ENCODE measurements around the gene NELFB.

NELFB gene

DNA sequence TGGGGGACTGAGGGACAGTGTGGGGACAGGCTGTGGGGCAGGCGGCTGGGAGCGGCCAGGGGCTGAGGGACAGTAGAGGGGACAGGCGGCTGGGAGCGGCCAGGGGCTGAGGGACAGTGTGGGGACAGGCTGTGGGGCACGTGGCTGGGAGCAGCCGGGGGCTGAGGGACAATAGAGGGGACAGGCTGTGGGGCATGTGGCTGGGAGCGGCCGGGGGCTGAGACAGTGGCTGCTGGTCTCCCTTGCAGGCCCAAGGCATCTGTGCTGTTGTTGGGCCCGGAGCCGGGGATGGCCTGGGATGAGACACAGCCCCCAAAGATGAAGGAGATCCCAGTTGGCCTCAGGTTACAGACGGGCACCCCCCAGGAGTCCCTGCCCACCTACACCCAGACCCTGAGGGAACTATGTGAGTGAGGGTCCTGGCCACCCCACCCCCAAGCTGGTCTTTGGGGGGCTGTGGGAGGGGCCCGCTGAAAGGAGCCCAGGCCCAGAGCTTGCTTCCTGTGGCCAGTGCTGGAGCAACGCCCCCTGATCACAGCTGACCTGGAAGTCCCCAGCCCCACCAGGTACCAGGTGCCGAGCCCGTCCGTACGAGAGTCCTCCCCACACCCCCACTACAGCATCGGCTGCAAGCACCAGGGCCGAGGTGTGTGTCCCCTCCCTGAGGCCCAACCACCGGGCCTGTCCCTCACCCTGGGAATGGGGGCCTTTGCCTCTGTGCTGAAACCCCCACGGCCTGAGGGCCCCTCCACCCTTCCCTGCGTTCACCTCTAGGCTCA lies 3.4 kb upstream of the NELFB start:
- Mint-ChIP-seq H3K9me3 (no peaks in the 10 kb centered on the region), H3K4me3 (no peak overlapping the region), H3K36me3 (ENCODE audit: low read depth) (no peaks in the 10 kb centered on the region), H3K27ac (peak overlapping the region in 1 of 3 experiments; percentile 35), H3K4me1 (peaks cover 5% of the 10 kb centered on the region), H3K27me3 (ENCODE audit: low read depth) (no peaks in the 10 kb centered on the region)
- TF ChIP-seq, protein P1, sequence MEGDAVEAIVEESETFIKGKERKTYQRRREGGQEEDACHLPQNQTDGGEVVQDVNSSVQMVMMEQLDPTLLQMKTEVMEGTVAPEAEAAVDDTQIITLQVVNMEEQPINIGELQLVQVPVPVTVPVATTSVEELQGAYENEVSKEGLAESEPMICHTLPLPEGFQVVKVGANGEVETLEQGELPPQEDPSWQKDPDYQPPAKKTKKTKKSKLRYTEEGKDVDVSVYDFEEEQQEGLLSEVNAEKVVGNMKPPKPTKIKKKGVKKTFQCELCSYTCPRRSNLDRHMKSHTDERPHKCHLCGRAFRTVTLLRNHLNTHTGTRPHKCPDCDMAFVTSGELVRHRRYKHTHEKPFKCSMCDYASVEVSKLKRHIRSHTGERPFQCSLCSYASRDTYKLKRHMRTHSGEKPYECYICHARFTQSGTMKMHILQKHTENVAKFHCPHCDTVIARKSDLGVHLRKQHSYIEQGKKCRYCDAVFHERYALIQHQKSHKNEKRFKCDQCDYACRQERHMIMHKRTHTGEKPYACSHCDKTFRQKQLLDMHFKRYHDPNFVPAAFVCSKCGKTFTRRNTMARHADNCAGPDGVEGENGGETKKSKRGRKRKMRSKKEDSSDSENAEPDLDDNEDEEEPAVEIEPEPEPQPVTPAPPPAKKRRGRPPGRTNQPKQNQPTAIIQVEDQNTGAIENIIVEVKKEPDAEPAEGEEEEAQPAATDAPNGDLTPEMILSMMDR (IDR thresholded peaks at IDR 0.05; ENCODE audit: unreplicated experiment in 3 of 3) = no peak

DNA sequence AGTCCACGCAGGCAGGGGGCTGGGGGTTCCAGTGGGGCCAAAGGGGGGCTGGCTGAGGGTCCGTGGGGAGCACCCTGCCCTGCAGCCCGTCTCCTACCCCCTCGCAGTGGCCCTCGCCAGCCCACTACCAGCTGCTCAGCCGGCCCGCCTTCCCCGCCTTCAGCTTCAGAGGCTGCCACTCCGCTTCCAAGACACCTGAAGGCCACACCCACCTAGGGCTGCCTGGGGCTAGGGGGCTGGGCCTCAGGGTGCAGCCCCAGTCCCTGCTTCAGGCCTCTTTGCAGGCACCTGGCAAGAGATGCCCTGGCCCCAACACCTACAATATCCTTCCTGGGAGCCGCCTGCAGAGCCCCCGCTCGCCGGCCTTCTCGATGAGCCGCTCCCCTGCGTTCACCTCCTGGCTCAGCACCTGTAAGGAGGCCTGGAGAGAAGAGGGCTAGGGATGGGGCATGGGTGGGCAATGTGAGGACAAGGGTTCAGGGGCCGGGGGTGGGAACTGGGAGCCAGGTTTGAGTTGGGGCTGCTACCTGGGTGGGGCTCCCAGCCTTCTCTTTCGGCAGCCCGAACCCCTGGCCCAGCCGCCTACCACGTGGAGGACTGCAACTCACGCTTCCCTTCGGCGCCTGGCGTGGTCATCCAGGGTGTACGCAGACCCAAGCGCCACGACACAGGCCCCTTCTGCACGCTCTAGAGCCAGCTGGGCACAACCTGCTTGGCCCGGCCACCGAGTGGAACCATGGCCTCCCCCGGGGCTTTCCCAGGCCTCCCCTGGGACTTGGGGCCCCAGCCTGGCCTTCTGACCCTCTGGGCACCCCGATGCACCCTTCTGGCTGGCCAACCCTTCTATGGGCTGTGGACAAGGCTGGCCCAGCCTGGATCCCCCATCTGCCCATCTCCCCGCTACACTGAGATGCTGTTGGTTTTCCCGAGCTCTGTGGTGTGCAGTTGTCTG lies 2.3 kb upstream of the NELFB start:
- H3K27me3 Mint-ChIP-seq (ENCODE audit: low read depth) = no peaks in the 10 kb centered on the region
- TF ChIP-seq, protein P1 (IDR thresholded peaks at IDR 0.05; ENCODE audit: unreplicated experiment in 3 of 3) = no peak
- H3K36me3 Mint-ChIP-seq (ENCODE audit: low read depth) = no peaks in the 10 kb centered on the region
- peak overlapping the region; percentile 56 to 69 (median 61) for H3K4me3 Mint-ChIP-seq
- peak overlapping the region in 1 of 3 experiments; percentile 66 for H3K27ac Mint-ChIP-seq
- no peaks in the 10 kb centered on the region for H3K9me3 Mint-ChIP-seq
- H3K4me1 Mint-ChIP-seq = no peaks in the 10 kb centered on the region

DNA sequence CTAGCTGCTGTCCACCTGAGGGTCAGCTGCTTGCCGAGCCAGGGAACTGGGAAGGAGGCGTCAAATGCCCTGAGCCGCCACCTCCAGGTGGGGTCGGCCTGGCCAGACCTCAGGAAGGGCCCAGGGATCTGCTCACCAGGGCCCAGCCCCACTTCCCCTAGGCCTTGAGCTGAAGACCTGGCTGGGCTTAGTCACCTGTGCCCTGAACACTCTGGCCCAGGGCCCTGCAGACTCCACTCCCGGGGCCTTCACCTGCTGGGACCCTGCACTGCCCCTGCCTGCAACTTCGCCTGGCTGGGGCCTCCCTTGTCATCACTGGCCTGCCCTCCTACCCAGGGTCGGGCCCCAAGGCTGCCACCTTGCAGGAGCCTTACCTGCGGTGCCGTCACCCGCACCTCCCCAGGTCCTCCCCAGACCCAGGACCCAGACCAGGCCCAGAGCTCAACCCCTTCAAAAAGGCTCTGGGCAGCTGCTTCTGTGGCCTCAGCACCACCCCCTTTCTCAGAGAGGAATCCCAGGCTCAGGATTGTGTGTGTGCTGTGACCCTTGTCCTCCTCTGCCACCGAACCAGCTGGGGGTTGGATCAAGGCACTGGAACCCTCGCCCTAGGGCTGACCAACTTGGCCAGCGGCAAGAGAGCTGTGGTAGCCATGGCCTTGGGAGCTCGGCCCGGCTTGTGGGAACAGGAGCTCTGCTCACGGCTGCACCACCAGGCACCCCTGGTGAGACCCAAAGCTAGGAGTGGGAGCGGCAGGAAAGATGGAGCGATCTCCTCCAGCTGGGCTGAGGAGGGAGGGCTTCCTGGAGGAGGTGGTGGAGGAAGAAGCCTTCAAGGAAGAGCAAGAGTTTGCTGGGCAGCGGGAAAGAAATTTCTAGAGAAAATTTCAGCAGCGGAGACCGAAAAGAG lies 1.2 kb upstream of the NELFB start:
- peaks cover 4% of the 10 kb centered on the region for H3K36me3 Mint-ChIP-seq (ENCODE audit: low read depth)

DNA sequence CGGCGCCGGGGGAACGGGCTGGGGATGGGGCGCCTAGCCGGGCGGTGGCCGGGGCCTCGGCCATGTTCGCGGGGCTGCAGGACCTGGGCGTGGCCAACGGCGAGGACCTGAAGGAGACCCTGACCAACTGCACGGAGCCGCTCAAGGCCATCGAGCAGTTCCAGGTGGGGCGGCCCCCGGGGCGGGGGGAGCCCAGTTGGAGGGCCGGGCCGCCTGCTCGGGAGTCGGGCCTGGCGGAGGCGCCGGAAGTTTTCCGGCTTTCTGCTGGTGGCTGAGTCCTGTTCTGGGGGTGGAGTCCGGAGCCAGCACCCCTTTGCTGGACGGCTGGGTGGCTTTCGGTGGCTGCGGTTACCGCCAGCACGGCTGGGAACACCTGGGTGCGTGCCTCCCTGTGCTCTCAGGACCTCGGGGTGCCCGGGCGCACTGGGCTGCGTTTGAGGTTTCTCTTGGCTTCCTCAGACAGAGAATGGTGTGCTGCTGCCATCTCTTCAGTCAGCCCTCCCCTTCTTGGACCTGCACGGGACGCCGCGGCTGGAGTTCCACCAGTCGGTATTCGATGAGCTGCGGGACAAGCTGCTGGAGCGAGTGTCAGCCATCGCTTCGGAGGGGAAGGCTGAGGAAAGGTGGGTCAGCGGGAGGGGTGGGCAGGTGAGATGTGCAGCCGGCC lies 454 bp downstream of the NELFB start:
- Mint-ChIP-seq H3K9me3 (no peaks in the 10 kb centered on the region), H3K36me3 (ENCODE audit: low read depth) (peaks cover 8% of the 10 kb centered on the region), H3K4me1 (no peaks in the 10 kb centered on the region), H3K4me3 (peak overlapping the region; percentile 84 to 87 (median 85)), H3K27me3 (ENCODE audit: low read depth) (no peaks in the 10 kb centered on the region), H3K27ac (no peak overlapping the region)
- TF ChIP-seq, protein P1 (IDR thresholded peaks at IDR 0.05; ENCODE audit: unreplicated experiment in 3 of 3) = no peak

More for the DNA sequence above, 1.2 kb upstream of the NELFB start:
- TF ChIP-seq, protein P1 (IDR thresholded peaks at IDR 0.05; ENCODE audit: unreplicated experiment in 3 of 3) = no peak
- H3K27me3 Mint-ChIP-seq (ENCODE audit: low read depth) = no peaks in the 10 kb centered on the region
- H3K9me3 Mint-ChIP-seq = no peaks in the 10 kb centered on the region
- H3K27ac Mint-ChIP-seq = peak overlapping the region; percentile 40 to 98 (median 69)
- no peaks in the 10 kb centered on the region for H3K4me1 Mint-ChIP-seq
- peak overlapping the region; percentile 93 to 95 (median 94) for H3K4me3 Mint-ChIP-seq

DNA sequence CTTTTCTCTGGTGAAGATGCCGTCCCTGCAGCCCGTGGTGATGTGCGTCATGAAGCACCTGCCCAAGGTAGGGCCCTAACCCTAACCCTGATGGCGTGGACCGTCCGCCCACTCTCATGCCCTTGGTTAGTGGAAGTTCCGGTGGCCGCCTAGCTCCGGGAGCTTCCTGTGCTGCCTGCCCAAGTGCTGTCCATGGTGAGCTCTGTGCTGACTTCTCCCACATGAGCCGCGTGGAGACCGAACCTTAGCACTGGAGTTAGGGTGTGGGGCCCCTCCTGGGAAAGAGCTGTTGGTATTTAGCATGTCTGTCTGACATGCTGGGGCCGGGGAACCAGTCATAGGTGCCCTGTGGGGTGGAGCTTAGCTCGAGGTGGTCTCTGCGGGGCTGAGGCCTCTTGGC lies 1.2 kb downstream of the NELFB start:
- peak overlapping the region; percentile 84 to 87 (median 85) for H3K4me3 Mint-ChIP-seq
- no peak overlapping the region for H3K27ac Mint-ChIP-seq
- H3K27me3 Mint-ChIP-seq (ENCODE audit: low read depth) = no peaks in the 10 kb centered on the region
- TF ChIP-seq, protein P1 (IDR thresholded peaks at IDR 0.05; ENCODE audit: unreplicated experiment in 3 of 3) = no peak
- no peaks in the 10 kb centered on the region for H3K4me1 Mint-ChIP-seq
- H3K9me3 Mint-ChIP-seq = no peaks in the 10 kb centered on the region
- peaks cover 8% of the 10 kb centered on the region for H3K36me3 Mint-ChIP-seq (ENCODE audit: low read depth)

Data from nephron (organoid).